Activated T-helper 2 cell treated with anti-CD3 and anti-CD28 coated beads, Interferon-gamma antibody, Interleukin-2, Interleukin-4, amounts not matched to agents 10 μg/mL and 5 μg/mL and 100 μg/mL, durations not matched to agents 14 hours and 24 hours and 36 hours (primary cell): Measurements from ENCODE around the gene PCBP3. TPM values are rescaled to one million over a fixed set of nuclear protein-coding genes. Genes with fewer than 3 reads are reported as not detected.

Experiments used
- DNase-seq: peaks from one replicate; pipeline ENCODE4 v3.0.0; 2021; ENCODE audit warnings: low spot score
- H3K27ac Mint-ChIP-seq: one replicate; pipeline ENCODE4 v1.8.0; 2021; ENCODE audit warnings: mixed read lengths
- H3K27me3 Mint-ChIP-seq: one replicate; pipeline ENCODE4 v1.8.0; 2021; ENCODE audit warnings: low read depth, mixed read lengths
- H3K36me3 Mint-ChIP-seq: one replicate; pipeline ENCODE4 v1.8.0; 2021; ENCODE audit warnings: low read depth, mixed read lengths
- H3K4me1 Mint-ChIP-seq: one replicate; pipeline ENCODE4 v1.8.0; 2021; ENCODE audit warnings: low read depth, mixed read lengths
- H3K4me3 Mint-ChIP-seq: one replicate; pipeline ENCODE4 v1.8.0; 2021; ENCODE audit warnings: low read depth, mild to moderate bottlenecking, moderate library complexity, mixed read lengths
- H3K9me3 Mint-ChIP-seq: one replicate; pipeline ENCODE4 v1.8.0; 2021; ENCODE audit warnings: mixed read lengths
- intact Hi-C: fragments of 100-400 bp; cut with micrococcal nuclease; formaldehyde crosslinking; loops from one replicate; pipeline ENCODE4 v1.15.1; 2023
- total RNA-seq: library from RNA; stranded (reverse); gene quantifications from 2 replicates; pipeline ENCODE4 v1.2.3, GENCODE V29; 2022

Gene PCBP3
- total RNA-seq, 1 donor from 2014 or later: 6.9 TPM

DNA sequence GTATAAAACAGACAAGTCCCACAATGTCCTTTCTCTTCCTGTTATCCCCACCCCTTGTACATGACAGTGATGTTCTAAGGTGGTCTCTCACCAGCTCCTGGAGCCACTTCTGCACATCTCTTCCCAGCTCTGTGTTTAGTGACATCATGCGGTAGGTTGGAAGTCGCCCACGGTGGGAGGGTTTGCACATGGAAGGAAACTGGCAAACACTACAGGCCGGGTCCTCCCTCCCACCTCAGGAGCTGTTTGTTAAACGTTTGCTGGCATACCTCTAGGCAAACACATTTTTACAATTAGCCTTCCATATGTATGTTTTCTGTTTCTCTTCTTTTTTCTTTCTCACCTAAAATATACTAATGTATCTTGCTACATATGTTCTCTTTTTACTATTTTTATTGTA lies 107.4 kb downstream of the PCBP3 start:
- Mint-ChIP-seq H3K27me3 (no peaks in the 10 kb centered on the region), H3K36me3 (peaks cover 1% of the 10 kb centered on the region), H3K4me1 (no peaks in the 10 kb centered on the region), H3K27ac (no peak overlapping the region), H3K9me3 (peaks cover 10% of the 10 kb centered on the region), H3K4me3 (no peak overlapping the region)
- DNase-seq: no peak
- intact Hi-C loops: no loop called here

DNA sequence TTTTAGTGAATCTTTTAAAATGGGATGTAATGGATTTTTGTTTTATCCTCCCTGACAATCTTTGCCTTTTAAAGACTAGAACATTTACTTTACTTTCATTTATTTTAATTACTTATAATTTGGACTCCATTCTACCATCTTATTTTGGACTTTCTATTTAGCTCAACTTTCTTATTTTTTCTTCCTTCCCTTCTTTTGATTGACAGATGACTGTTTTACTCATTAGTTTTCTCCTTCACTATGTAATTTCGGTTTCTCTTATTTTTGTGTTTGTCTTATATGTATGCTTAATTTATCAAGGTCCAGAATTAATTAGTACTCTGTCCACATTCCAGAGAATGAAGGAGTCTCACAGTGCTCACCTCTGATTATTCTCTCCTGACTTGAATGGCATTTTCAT lies 109.9 kb downstream of the PCBP3 start:
- Mint-ChIP-seq H3K9me3 (peaks cover 16% of the 10 kb centered on the region), H3K36me3 (peaks cover 8% of the 10 kb centered on the region), H3K4me1 (no peaks in the 10 kb centered on the region), H3K27me3 (no peaks in the 10 kb centered on the region), H3K27ac (no peak overlapping the region), H3K4me3 (no peak overlapping the region)
- intact Hi-C loops: no loop called here
- DNase-seq: no peak

DNA sequence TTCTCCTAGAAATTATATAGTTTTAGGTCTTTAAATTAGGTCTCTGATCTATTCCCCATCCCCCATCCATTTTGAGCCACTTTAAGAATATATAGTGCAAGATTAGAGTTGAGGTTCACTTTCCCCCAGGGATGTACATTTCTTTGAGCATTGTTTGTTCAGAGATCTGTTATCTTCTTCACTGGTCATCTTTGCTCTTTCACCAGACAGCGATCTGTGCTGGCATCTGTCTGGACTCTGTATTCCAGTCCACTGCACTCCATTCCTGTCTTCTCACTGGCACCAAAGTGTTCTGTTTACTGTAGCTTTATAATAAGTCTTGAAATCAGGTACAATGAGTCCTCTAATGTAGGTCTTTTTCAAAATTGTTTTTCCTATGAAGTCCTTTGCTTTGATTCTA lies 112.5 kb downstream of the PCBP3 start:
- peaks cover 8% of the 10 kb centered on the region for H3K36me3 Mint-ChIP-seq
- no peaks in the 10 kb centered on the region for H3K4me1 Mint-ChIP-seq
- peaks cover 16% of the 10 kb centered on the region for H3K9me3 Mint-ChIP-seq
- H3K27me3 Mint-ChIP-seq: no peaks in the 10 kb centered on the region
- DNase-seq: no peak
- intact Hi-C loops: no loop called here
- H3K27ac Mint-ChIP-seq: no peak overlapping the region
- no peak overlapping the region for H3K4me3 Mint-ChIP-seq

DNA sequence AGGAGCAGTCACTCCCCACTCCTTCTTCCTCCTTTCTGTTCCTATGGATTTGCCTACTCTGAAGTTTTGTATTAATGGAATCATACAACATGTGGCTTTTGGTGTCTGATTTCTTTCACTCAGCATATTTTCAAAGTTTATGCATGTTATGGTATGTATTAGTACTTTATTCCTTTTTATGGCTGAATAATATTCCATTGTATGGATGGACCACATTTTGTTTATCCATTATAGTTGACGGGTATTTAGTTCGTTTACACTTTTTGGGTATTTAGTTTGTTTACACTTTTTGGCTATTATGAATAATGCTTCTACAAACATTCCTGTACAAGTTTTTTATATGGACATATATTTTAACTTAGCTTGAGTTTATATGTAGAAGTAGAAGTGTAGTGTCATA lies 113.1 kb downstream of the PCBP3 start:
- H3K9me3 Mint-ChIP-seq: peaks cover 16% of the 10 kb centered on the region
- no peak overlapping the region for H3K27ac Mint-ChIP-seq
- no peaks in the 10 kb centered on the region for H3K4me1 Mint-ChIP-seq
- peaks cover 8% of the 10 kb centered on the region for H3K36me3 Mint-ChIP-seq
- DNase-seq: no peak
- intact Hi-C loops: no loop called here
- H3K4me3 Mint-ChIP-seq: no peak overlapping the region
- no peaks in the 10 kb centered on the region for H3K27me3 Mint-ChIP-seq

DNA sequence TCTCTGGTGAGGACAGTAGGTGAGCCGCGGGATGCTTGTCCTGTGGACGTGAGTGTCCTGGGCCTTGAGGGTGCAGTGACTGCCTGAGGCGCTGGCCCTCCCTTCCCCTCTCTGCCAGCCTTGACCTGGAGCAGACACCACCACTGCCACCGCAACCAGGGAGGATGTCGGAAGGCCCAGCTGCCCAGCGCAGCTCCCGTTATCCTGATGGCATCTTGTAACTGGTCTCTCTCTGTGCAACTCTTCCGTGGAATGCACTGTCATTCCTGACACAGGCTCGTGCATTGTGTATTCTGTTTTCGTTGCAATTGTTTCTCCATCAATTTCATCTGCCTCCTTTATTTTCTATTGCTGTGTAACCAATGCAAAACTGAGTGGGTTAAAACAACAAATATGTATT lies 118.2 kb downstream of the PCBP3 start:
- H3K9me3 Mint-ChIP-seq: peaks cover under 1% of the 10 kb centered on the region
- intact Hi-C loops: no loop called here
- no peak overlapping the region for H3K27ac Mint-ChIP-seq
- peaks cover 10% of the 10 kb centered on the region for H3K4me1 Mint-ChIP-seq
- H3K4me3 Mint-ChIP-seq: no peak overlapping the region
- no peaks in the 10 kb centered on the region for H3K27me3 Mint-ChIP-seq
- H3K36me3 Mint-ChIP-seq: peaks cover 4% of the 10 kb centered on the region
- no peak for DNase-seq

DNA sequence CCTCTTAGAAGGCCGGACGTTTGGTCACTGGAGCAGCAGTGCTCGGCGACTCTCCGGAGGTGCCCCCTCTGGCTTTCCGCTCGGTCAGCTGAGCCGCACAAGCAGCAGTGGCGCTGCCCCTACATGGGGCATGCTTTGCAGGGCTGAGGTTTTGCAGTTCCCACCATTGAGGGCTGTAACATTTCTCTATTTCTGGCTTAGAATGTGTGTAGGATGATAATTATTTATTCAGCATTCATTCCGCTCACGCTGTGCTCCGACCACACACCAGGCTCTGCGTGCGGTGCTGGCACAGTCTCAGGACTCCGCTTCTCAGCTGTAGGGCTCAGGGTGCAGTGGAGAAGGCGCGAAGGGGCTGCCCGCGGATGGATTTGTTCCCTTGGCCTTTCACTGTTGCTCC lies 119.5 kb downstream of the PCBP3 start:
- DNase-seq: no peak
- no peaks in the 10 kb centered on the region for H3K36me3 Mint-ChIP-seq
- no peak overlapping the region for H3K27ac Mint-ChIP-seq
- intact Hi-C loops: no loop called here
- H3K4me1 Mint-ChIP-seq: peaks cover 23% of the 10 kb centered on the region
- H3K4me3 Mint-ChIP-seq: no peak overlapping the region
- no peaks in the 10 kb centered on the region for H3K27me3 Mint-ChIP-seq
- H3K9me3 Mint-ChIP-seq: no peaks in the 10 kb centered on the region

DNA sequence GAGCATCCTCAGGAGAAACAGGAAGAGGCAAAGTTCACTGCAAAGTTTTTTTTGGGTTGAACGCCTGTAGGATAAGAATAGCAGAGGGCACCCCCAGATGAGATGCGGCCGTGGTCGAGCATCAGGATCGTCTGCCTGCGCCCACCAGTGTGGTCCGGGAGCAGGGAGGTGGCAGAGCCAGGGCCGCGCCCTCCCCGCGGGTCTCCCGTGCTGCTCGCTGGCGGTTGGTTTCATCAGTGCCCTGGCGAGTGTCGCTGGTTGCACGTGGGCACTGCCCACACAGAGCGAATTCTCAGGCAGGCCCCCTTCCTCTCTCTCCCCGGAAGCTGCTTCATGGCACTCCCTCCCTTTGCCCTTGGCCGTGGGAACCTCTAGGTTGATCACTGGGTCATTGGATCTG lies 120.0 kb downstream of the PCBP3 start:
- intact Hi-C loops: no loop called here
- H3K27me3 Mint-ChIP-seq: no peaks in the 10 kb centered on the region
- no peak for DNase-seq
- no peak overlapping the region for H3K27ac Mint-ChIP-seq
- H3K36me3 Mint-ChIP-seq: no peaks in the 10 kb centered on the region
- no peaks in the 10 kb centered on the region for H3K9me3 Mint-ChIP-seq
- no peak overlapping the region for H3K4me3 Mint-ChIP-seq
- H3K4me1 Mint-ChIP-seq: peaks cover 28% of the 10 kb centered on the region

DNA sequence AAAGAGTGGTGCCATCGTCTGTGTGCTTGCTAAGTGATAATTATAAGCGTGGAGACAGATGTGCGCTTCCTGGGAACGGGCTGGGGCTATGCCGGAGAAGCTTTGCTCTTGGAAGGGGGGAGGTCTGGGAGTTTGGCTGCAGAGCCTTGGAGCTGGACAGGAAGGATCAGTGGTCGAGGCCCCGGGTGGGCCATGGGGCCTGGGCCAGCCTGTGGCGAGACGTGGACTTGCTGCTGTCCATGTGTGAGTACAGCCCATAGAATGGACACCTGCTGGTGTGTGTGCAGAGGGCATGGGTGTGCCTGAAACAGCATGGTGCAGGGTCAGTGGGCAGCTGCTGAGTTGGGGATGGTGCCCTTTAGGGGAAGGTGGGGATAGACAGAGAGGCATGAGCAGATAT lies 121.3 kb downstream of the PCBP3 start:
- H3K27me3 Mint-ChIP-seq: no peaks in the 10 kb centered on the region
- no peaks in the 10 kb centered on the region for H3K36me3 Mint-ChIP-seq
- no peak overlapping the region for H3K4me3 Mint-ChIP-seq
- no peaks in the 10 kb centered on the region for H3K9me3 Mint-ChIP-seq
- H3K4me1 Mint-ChIP-seq: peaks cover 40% of the 10 kb centered on the region
- H3K27ac Mint-ChIP-seq: peak overlapping the region; percentile 43
- DNase-seq: no peak
- intact Hi-C loops: no loop called here

DNA sequence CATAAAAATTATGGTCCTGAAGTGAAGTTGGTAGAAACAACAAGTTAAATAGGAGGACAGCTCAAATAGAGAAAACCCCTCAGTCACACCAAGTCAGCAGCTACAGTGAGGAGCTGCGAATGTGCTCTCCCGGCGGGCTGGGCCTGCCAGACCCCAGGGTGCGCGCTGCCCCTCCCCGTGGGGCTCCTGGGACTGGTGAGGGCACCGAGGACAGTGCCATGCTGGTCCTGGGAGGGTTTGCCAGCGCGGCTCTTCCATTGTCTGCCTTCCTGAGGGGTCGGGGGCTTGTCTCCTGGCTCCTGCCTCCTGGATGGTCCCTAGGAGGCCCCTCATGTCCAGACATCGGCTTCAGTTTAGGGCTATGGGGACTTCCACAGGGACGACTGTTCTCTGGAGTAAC lies 121.8 kb downstream of the PCBP3 start:
- intact Hi-C loops: no loop called here
- H3K9me3 Mint-ChIP-seq: no peaks in the 10 kb centered on the region
- H3K27me3 Mint-ChIP-seq: no peaks in the 10 kb centered on the region
- no peaks in the 10 kb centered on the region for H3K36me3 Mint-ChIP-seq
- H3K4me3 Mint-ChIP-seq: no peak overlapping the region
- H3K27ac Mint-ChIP-seq: no peak overlapping the region
- no peak for DNase-seq
- H3K4me1 Mint-ChIP-seq: peaks cover 43% of the 10 kb centered on the region

DNA sequence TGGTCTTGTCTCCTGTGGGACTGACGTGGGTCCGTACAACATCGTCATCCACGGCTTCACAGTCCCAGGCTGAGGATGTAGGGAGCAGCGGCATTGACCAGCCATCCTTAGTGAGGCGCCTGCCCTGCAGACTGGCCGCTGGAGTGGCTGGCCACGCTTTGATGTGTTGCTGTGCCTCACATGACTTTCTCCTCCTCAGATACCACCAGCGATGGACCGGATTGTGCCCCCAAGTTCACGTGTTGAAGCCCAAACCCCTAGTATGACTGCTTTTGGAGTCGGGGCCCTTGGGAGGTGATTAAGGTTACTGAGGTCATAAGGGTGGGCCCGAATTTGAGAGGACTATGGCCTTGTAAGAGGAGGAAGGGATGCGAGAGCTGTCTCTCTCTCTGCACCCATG lies 122.5 kb downstream of the PCBP3 start:
- intact Hi-C loops: no loop called here
- Mint-ChIP-seq H3K27me3 (no peaks in the 10 kb centered on the region), H3K4me3 (no peak overlapping the region), H3K36me3 (no peaks in the 10 kb centered on the region), H3K9me3 (no peaks in the 10 kb centered on the region), H3K4me1 (peaks cover 44% of the 10 kb centered on the region), H3K27ac (peak overlapping the region; percentile 55)
- DNase-seq: no peak

DNA sequence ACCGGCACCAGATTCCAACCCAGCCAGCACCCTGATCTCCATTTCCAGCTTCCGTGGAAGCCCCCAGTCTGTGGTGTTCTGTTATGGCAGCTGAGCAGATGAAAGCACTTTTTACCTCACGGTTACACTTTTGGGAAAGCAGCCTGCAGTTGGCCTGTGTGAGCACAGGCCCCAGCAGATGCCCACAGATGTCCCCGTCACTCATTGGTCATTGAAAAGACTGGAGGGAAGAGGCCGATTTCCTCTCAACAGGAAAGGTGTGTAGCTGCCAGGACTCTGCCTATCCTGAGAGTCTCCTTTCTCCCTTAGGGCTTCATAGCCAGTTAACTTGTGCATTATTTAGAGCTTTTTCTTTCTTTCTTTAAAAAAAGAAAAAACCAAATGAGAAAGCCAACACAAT lies 123.0 kb downstream of the PCBP3 start:
- Mint-ChIP-seq H3K9me3 (no peaks in the 10 kb centered on the region), H3K27me3 (no peaks in the 10 kb centered on the region), H3K4me1 (peaks cover 44% of the 10 kb centered on the region), H3K4me3 (no peak overlapping the region), H3K36me3 (no peaks in the 10 kb centered on the region), H3K27ac (peak overlapping the region; percentile 82)
- DNase-seq: no peak
- intact Hi-C loops: no loop called here

DNA sequence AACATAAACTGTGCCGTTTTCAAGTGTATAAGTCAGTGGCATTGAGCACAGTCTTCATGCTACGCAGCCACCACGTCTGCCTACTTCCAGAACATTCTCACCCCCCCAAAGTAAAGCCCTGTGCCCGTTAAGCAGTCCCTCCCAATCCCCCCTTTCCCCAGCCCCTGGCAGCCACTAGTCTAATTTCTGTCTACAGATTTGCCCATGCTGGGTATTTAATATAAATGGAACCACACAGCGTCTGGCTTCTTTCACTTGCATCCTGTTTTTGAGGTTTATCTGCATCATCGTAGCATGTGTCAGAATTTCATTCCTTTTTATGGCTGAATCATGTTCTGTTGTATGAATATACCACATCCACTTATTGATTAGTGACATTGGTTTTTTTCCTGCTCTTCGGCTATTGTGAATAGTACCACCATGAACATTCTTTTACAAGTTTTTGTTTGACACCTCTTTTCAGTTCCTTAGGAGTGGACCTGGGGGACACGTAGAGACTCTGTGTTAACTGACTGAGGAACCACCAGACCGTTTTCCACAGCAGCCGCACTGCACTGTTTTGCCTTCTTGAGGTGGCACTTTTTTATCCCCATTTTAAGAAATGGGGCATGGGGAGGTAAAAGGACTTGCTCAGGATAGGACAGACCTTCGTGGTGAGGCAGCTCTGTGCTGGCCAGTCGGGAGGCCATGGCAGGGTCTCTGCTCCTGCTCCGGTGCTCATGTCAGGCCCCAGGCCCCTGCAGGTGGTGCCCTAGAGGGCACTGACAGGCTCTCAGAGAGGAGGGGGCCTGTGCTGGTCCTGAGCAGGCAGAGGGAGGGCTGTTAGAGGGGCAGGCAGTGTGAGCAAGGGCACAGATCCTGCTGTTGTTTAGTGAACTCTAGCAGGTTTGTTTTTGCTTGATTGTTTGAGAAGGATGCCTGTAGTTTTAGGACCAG lies 123.8 kb downstream of the PCBP3 start:
- intact Hi-C loops: loop anchor here (1.0 to 2.0 kb wide), 3 partner anchors 51 to 217 kb away; partner anchors contain the start of gene PCBP3
- DNase-seq: no peak
- Mint-ChIP-seq H3K27me3 (no peaks in the 10 kb centered on the region), H3K27ac (peak overlapping the region; percentile 82), H3K9me3 (no peaks in the 10 kb centered on the region), H3K36me3 (no peaks in the 10 kb centered on the region), H3K4me3 (peak overlapping the region; percentile 6), H3K4me1 (peaks cover 44% of the 10 kb centered on the region)

DNA sequence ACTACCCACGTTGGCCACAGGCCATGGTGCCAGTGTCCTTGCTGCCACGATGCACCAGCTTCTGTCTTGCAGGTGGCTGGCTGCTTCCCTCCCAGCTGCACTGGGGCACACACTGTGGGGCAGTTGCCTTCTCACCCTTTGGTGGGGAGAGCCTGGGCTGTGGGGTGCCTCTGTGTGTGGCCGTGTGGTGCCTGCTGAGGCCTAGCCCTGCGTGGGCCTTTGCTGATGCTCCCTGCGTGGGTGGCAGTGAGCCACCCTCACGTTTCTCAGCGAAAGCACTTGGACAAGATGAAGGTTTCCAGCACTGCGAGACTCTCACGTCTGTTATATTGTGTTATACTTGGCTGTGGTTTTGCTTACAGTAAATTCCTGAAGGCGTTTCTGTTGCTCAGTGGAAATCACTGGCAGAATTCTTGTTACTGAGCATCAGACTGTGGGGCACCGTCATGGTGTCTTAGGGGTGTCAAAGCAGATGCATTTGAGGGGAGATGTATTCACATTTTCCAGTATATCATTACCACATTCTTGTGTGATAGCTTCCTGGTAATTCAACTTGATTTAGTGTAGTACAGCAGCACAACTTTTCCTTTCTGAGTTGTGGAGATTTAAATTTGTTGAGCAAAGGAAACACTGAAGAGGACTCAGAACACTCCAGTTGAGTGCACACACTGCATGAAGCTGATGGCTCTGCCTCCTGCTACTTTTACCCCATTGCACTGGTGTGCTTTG lies 124.7 kb downstream of the PCBP3 start:
- H3K4me1 Mint-ChIP-seq: peaks cover 44% of the 10 kb centered on the region
- peak overlapping the region; percentile 26 for H3K4me3 Mint-ChIP-seq
- peaks cover 6% of the 10 kb centered on the region for H3K9me3 Mint-ChIP-seq
- H3K36me3 Mint-ChIP-seq: no peaks in the 10 kb centered on the region
- peak overlapping the region; percentile 82 for H3K27ac Mint-ChIP-seq
- intact Hi-C loops: loop anchor here (1.0 to 2.0 kb wide), 2 partner anchors 125 to 217 kb away; partner anchors contain the start of gene PCBP3
- no peaks in the 10 kb centered on the region for H3K27me3 Mint-ChIP-seq
- no peak for DNase-seq
